GM18951 (cell line): ENCODE results near the gene EBF3.

Experiments
- POLR2A ChIP-seq: IDR thresholded peaks from 4 replicates; pipeline ENCODE4 v1.6.1; 2011; ENCODE audit warnings: mild to moderate bottlenecking; ENCODE audit not compliant: insufficient read length, insufficient read depth; ENCODE audit errors: extremely low read depth
- in situ Hi-C: fragments of 300-500 bp; cut with MboI; formaldehyde crosslinking; loops from one replicate; pipeline ENCODE4 v1.12.0; 2022; ENCODE audit warnings: low sequenced_read_pairs, mixed read lengths, inconsistent platforms; ENCODE audit not compliant: unreplicated experiment

Gene EBF3

DNA sequence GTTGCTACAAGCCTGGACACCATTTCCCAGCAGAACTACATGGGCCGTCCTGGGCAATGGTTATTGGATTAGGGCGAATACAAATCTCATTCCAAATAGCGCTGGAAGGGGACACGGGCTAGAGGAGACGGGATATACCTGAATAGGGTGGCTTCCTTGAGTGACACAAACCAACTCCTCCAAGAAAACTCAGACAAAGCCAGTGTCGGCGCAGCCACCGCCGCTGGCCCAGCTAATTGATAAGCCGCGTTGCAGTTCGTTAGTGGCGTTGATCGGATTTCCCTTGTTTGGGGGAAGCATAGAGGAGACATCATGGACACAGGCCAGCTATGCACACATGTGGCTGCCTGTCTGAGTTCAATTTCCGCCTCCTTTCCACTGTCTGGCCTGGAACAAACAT is 55.7 kb downstream of the EBF3 start:
- in situ Hi-C loops: no loop called here
- no peak for TF ChIP-seq POLR2A

GRCh38 chr10:129905553-129905952 is 58.5 kb downstream of the EBF3 start:
- in situ Hi-C loops: no loop called here

DNA sequence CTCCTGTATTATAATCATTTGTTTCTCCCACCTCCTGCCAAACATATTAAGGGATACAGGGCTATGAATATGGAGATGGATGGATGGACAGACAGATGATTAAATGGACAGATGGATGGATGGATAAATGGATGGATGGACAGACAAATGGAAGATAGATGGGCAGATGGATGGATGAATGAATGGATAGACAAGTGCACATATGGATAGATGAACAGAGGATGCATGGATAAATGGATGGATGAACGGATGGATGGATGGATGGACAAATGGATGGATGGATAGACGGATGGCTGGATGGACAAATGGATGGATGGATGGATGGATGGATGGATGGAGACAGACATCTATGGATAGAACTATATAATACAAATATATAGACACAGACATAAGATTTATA is 59.8 kb downstream of the EBF3 start:
- no peak for TF ChIP-seq POLR2A

More at GRCh38 chr10:129905553-129905952, 58.5 kb downstream of the EBF3 start:
- no peak for TF ChIP-seq POLR2A

DNA sequence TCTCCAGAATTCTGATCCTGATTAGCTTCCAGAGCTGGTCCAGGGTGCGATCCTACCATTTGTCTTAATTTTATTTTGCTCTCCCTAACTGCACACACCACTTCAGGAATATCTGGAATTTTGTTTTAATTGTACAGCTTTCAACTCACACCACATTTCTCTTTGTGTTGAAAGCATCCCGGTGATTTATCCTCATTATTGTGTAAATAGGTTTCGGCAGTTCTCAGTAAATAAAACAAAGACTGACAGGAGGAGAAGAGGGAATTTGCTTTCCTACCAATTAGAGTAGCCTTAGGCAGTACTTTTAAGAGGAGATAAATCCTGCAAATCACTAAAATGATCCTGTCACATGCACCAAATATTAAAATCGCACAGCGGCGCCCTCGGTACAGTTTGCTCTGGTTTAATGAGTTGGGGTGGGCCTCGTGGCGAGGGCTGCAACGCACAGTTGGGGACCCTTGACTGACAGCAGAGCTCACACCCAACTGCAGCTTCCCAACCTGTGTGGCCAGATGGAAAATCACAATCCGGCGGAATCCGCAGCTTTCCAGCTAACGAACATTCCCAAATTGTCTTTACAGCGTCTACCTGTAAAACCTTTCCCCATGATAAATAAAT is 62.6 kb downstream of the EBF3 start:
- TF ChIP-seq POLR2A: no peak
- in situ Hi-C loops: no loop called here

More for the DNA sequence above, 59.8 kb downstream of the EBF3 start:
- in situ Hi-C loops: no loop called here

- in situ Hi-C loops: no loop called here
- no peak for TF ChIP-seq POLR2A
Observed at GRCh38 chr10:129900825-129901224, 63.2 kb downstream of the EBF3 start.

- in situ Hi-C loops: no loop called here
- no peak for TF ChIP-seq POLR2A
Observed at GRCh38 chr10:129899276-129900130, 64.6 kb downstream of the EBF3 start.

- TF ChIP-seq POLR2A: no peak
- in situ Hi-C loops: no loop called here
Observed at GRCh38 chr10:129898706-129899268, 65.3 kb downstream of the EBF3 start.

DNA sequence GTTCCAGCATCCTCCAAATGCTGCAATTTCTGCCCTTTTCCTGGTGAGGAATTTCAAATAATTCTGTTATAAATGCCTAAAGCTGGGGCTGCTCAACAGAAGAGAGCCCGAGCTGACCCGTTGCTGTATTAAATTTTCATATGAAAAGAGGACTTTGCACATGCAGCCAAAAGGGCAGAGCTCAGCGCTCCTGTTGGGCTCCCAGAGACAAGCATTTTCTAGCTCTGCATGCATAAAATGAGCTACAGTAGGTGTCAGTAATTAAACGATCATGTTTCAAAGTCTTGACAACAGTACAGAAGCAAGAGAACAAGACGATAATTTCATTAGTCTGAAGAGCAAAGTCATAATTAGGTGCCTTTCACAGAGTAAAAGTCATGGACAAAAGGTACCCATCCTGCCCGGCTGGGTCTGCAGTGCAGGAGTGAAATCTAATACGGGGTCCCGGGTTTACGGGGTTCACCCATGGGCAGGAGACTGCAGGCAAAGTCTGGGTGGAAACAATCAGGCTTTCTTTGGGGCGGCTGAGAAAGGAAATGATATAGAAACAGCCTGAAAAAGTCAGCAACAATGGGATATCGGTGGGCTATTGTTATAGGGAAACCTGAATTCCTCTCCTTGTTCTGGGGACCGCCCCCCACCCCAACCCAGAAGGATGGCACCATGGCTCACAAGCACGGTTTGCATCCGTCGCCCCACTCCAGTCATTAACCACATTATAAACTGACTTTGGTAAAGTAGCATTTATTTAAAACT is 66.0 kb downstream of the EBF3 start:
- in situ Hi-C loops: no loop called here
- no peak for TF ChIP-seq POLR2A

GRCh38 chr10:129896860-129897200 is 67.2 kb downstream of the EBF3 start:
- TF ChIP-seq POLR2A: no peak
- in situ Hi-C loops: no loop called here

GRCh38 chr10:129896136-129896859 is 67.8 kb downstream of the EBF3 start:
- in situ Hi-C loops: no loop called here
- no peak for TF ChIP-seq POLR2A

DNA sequence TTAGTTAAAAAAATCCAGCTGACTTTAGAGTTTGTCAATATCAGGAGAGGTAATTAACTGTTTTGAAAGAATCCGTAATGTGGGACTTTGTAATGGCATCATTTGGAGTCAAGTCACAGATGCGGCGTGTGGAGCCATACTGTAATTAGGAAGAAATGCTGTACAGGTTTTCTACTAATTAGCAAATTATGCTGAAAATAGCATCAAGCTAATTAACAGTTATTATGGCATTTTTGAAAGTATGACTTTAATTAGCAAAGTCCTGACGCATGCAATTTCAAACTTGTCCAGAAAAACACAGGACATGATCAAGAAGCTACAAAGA is 68.3 kb downstream of the EBF3 start:
- in situ Hi-C loops: no loop called here
- TF ChIP-seq POLR2A: no peak

- no peak for TF ChIP-seq POLR2A
- in situ Hi-C loops: no loop called here
Observed at GRCh38 chr10:129894698-129895097, 69.4 kb downstream of the EBF3 start.

DNA sequence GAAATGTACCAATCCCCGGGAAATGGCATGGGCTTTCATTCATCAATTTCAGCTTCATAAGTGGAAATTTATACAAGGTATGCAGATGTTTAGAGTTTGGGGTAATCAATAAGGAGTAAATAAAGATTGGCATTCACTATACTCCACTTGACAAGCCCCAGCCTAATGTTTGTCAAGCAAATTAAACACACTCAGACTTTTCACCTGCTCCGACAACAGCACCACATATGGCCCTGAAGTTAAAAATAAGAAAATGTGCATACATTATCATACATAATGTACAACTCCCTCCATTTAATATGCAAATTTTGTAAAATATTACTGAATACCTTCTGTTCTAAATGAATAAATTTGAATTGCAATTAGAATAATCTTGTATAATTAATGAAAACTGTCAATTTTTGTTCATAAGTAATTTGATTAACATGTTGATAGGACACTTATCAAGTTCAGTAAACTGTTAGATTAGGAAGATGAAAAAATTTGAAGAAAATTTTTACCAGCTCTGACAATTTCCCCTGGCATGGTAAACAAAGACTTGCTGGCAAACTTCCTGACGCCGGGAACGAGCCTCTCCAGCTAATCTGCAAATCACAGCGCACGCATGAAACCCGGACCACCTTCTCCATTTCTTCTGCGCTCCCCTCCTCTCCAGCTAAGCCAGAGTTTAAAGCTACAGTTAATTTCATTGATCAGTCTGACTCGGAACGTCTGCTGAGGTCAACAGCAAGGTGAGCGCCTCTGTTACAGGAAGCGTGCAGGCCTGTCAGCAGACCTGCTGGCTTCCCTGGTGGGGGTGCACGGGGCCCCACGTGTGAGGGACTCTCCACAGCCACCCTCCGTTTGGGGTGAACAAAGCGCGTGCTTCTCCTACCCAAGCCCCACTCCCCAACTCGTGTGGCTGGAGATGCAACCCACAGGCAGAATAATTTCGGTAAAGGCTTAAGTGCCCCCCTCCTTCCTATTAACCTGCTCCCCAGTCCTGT is 70.7 kb downstream of the EBF3 start:
- TF ChIP-seq POLR2A: no peak
- in situ Hi-C loops: no loop called here
